Mammary epithelial cell (primary cell): ENCODE data around the gene TPRKB.
"Not testable (repeated sequence)": the region's sequence is repeated elsewhere in the genome, so short reads cannot be mapped to it uniquely, and the experiment has no call there.

ENCODE experiments used
- CTCF ChIP-seq, 2 donors: IDR thresholded peaks in 1 of 2; conservative IDR thresholded peaks in 1 of 2; 2 replicates each; pipeline ENCODE4 v1.5.1; 2011 to 2012; ENCODE audit warnings: inconsistent platforms in 2 of 2, low read length in 2 of 2, mild to moderate bottlenecking in 2 of 2, control low read depth in 1 of 2, low read depth in 1 of 2; ENCODE audit not compliant: insufficient read depth in 1 of 2; ENCODE audit errors: extremely low read depth in 1 of 2
- EZH2 ChIP-seq: IDR thresholded peaks from 2 replicates; pipeline ENCODE4 v1.6.1; 2012; ENCODE audit warnings: low read length, inconsistent platforms, borderline replicate concordance

- TF ChIP-seq CTCF (conservative IDR thresholded peaks at IDR 0.05 in 1 of 2, IDR thresholded peaks at IDR 0.05 in 1 of 2; ENCODE audit: extremely low read depth in 1 of 2, insufficient read depth in 1 of 2, low read depth in 1 of 2, low read length in 2 of 2); EZH2: not testable (repeated sequence)
Measured at GRCh38 chr2:73702852-73703493, 34.2 kb downstream of the TPRKB start.
